ENCODE data around the gene STX4. TPM values are rescaled to one million over a fixed set of nuclear protein-coding genes. Genes with fewer than 3 reads are reported as not detected.

STX4 gene
- total and polyA plus RNA-seq, 9 of the 15 experiments (the other 6 are each of a cell fraction or from before 2014, with no cell fraction given) = 3.2 to 48.0 (median 21.5) TPM

DNA sequence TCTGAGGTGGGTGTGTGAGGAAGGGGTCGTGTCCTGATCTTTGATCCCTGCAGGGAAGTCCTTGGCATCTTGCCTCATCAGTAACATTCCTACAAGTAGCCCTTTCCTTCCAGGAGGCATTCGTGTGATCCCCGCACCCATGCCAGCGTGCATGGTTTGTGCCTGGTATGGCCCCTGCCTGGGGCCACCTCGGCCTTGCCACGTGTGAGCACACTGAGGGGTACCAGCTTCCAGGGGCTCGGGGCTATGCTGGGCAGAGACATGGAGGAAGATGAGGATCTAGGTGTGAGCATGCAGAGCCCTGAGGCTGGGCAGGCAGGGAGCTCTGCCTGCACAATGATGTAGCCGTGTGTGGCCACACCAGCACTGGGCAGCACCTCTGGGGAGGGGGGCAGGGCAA is 42.3 kb upstream of the STX4 start:
- Histone ChIP-seq H4K20me1 (replicated peaks; ENCODE audit: control insufficient read depth, insufficient read depth, low read length) (no peaks in the 10 kb centered on the region), H3K4me2 (ENCODE audit: insufficient read depth, low read length) (no peak overlapping the region), H3K79me2 (ENCODE audit: control insufficient read depth, insufficient read depth, low read length) (peaks cover 4% of the 10 kb centered on the region; the same call in 1 of the 3 replicates), H3K27me3 (ENCODE audit: control insufficient read depth in 2 of 2, insufficient read depth in 2 of 2, low read length in 2 of 2) (no peaks in the 10 kb centered on the region), H3K9me3 (replicated peaks; ENCODE audit: control insufficient read depth, insufficient read depth, low read depth, low read length) (no peaks in the 10 kb centered on the region), H3K4me3 (no peak overlapping the region), H3K9me1 (ENCODE audit: control insufficient read depth, insufficient read depth, low read length) (no peaks in the 10 kb centered on the region), H2AFZ (ENCODE audit: low read depth, low read length) (no peak overlapping the region), H3K27ac (ENCODE audit: extremely low read depth, low read depth, low read length) (no peak overlapping the region), H3K9ac (ENCODE audit: insufficient read depth in 1 of 2, low read depth in 2 of 2, low read length in 2 of 2) (peak overlapping the region in 1 of 2 experiments; percentile 49; a peak in 2 of 4 replicates), H3K4me1 (replicated peaks in 1 of 2; ENCODE audit: control insufficient read depth in 2 of 2, insufficient read depth in 2 of 2, low read length in 2 of 2) (peaks cover 18 to 51% of the 10 kb centered on the region in 2 experiments), H3K36me3 (ENCODE audit: control insufficient read depth, insufficient read depth, low read length) (peaks cover 18% of the 10 kb centered on the region; the same call in 1 of the 3 replicates)
- intact Hi-C loops (cut with micrococcal nuclease) (loop anchor here (5.0 kb wide), 2 partner anchors 41 to 81 kb away; partner anchors contain the start of genes STX4, ZNF646 and ZNF668), in situ Hi-C loops (cut with MboI) (loop anchor here (10.0 to 25.0 kb wide), 2 partner anchors 324 to 446 kb away; partner anchors contain the start of genes COX6A2 and ZNF843)
- DNase-seq (ENCODE audit: extremely low read depth in 1 of 4, low spot score in 3 of 4) (no peak), ATAC-seq (no peak), FAIRE-seq (no peak)
- ChIA-PET CTCF (ENCODE audit: low intra/inter-chr PET ratio) (no interaction called here), POLR2A (interaction anchor here (0.5 to 0.8 kb wide), 3 partner anchors 8 to 76 kb away, joined by 3 read pairs; no protein-coding TSS in a partner anchor)
- 75% methylated on average over 8 of the region's 8 CpGs for WGBS (ENCODE audit: insufficient coverage, low coverage, missing lambda C conversion rate)
- no TSS peak for BruUV-seq (replicated peaks)
- TF ChIP-seq CEBPZ (IDR thresholded peaks at IDR 0.05; ENCODE audit: borderline replicate concordance, low read depth, low read length) (no peak), JUNB (CRISPR knock-in tag; conservative IDR thresholded peaks at IDR 0.05) (no peak), ZNF282 (CRISPR knock-in tag; IDR thresholded peaks at IDR 0.05) (no peak), CCNT2 (IDR thresholded peaks at IDR 0.05; ENCODE audit: borderline replicate concordance, extremely low read depth, insufficient read length, low read depth, low read length) (no peak), KAT7 (CRISPR knock-in tag; IDR thresholded peaks at IDR 0.05; ENCODE audit: borderline replicate concordance) (no peak), POLR2B (IDR thresholded peaks at IDR 0.05; ENCODE audit: low read depth, partially characterized antibody) (no peak), POLR3A (IDR thresholded peaks at IDR 0.05; ENCODE audit: borderline replicate concordance, extremely low read depth, insufficient read depth, insufficient read length) (no peak), KLF6 (CRISPR knock-in tag; IDR thresholded peaks at IDR 0.05; ENCODE audit: borderline replicate concordance) (no peak), ADNP (tag; IDR thresholded peaks at IDR 0.05) (no peak), ZNF239 (CRISPR knock-in tag; IDR thresholded peaks at IDR 0.05) (no peak), XRCC5 (IDR thresholded peaks at IDR 0.05; ENCODE audit: low read depth, low read length) (no peak), MTA1 (IDR thresholded peaks at IDR 0.05; ENCODE audit: borderline replicate concordance) (no peak), ZNF224 (CRISPR knock-in tag; IDR thresholded peaks at IDR 0.05) (no peak), SMARCA5 (IDR thresholded peaks at IDR 0.05) (no peak), ZNF174 (CRISPR knock-in tag; IDR thresholded peaks at IDR 0.05) (no peak)
- TF ChIP-seq, protein P1, sequence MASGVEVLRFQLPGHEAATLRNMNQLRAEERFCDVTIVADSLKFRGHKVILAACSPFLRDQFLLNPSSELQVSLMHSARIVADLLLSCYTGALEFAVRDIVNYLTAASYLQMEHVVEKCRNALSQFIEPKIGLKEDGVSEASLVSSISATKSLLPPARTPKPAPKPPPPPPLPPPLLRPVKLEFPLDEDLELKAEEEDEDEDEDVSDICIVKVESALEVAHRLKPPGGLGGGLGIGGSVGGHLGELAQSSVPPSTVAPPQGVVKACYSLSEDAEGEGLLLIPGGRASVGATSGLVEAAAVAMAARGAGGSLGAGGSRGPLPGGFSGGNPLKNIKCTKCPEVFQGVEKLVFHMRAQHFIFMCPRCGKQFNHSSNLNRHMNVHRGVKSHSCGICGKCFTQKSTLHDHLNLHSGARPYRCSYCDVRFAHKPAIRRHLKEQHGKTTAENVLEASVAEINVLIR (CRISPR knock-in tag; IDR thresholded peaks at IDR 0.05) = no peak
- TF ChIP-seq, protein P2, sequence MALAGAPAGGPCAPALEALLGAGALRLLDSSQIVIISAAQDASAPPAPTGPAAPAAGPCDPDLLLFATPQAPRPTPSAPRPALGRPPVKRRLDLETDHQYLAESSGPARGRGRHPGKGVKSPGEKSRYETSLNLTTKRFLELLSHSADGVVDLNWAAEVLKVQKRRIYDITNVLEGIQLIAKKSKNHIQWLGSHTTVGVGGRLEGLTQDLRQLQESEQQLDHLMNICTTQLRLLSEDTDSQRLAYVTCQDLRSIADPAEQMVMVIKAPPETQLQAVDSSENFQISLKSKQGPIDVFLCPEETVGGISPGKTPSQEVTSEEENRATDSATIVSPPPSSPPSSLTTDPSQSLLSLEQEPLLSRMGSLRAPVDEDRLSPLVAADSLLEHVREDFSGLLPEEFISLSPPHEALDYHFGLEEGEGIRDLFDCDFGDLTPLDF (CRISPR knock-in tag; IDR thresholded peaks at IDR 0.05) = no peak

Measured in K562 (cell line).